HepG2 (cell line): ENCODE measurements around the gene ELOVL2.

Source experiments
- CBFB ChIP-seq: sonication (generic); formaldehyde crosslinking; IDR thresholded peaks from 2 replicates; pipeline ENCODE4 v1.4.0; 2020; ENCODE audit warnings: missing genetic modification reagents
- CBX2 ChIP-seq, 2 experiments: fragments of 200-600 bp in 1 of 2; sonication (generic); formaldehyde crosslinking in 1 of 2; IDR thresholded peaks; 2 replicates each; pipeline versions ENCODE4 v1.7.0 to v1.8.1; 2018 to 2022; ENCODE audit warnings: low read depth in 2 of 2, low read length in 1 of 2, mild to moderate bottlenecking in 1 of 2, missing genetic modification reagents in 1 of 2
- KDM1A ChIP-seq: IDR thresholded peaks from 2 replicates; pipeline ENCODE4 v1.6.1; 2016; ENCODE audit warnings: missing compliant biosample characterization
- KLF6 ChIP-seq: IDR thresholded peaks from 2 replicates; pipeline ENCODE4 v1.8.0; 2016; ENCODE audit warnings: missing biosample characterization, missing genetic modification reagents
- MZF1 ChIP-seq: sonication (generic); formaldehyde crosslinking; IDR thresholded peaks from 2 replicates; pipeline ENCODE4 v1.8.1; 2023; ENCODE audit warnings: mild to moderate bottlenecking, missing genetic modification reagents, borderline replicate concordance
- PAF1 ChIP-seq: IDR thresholded peaks from 2 replicates; pipeline ENCODE4 v1.6.1; 2016; ENCODE audit warnings: missing genetic modification reagents, missing compliant biosample characterization
- POGZ ChIP-seq: sonication (generic); formaldehyde crosslinking; IDR thresholded peaks from 2 replicates; pipeline ENCODE4 v1.4.0; 2020; ENCODE audit warnings: mild to moderate bottlenecking, missing genetic modification reagents
- POLR2A ChIP-seq, 2 experiments: IDR thresholded peaks; 2 replicates each; pipeline ENCODE4 v1.6.1; 2011; ENCODE audit warnings: low read depth in 2 of 2, low read length in 2 of 2, mild to moderate bottlenecking in 1 of 2, moderate library complexity in 1 of 2; ENCODE audit not compliant: insufficient read depth in 1 of 2
- POLR2AphosphoS2 ChIP-seq: IDR thresholded peaks from 2 replicates; pipeline ENCODE4 v1.6.1; 2011; ENCODE audit warnings: low read depth, low read length, improper control_type of control experiment
- RFX5 ChIP-seq: IDR thresholded peaks from 2 replicates; pipeline ENCODE4 v1.6.1; 2011; ENCODE audit warnings: low read depth, low read length, improper control_type of control experiment
- THYN1 ChIP-seq: sonication (generic); formaldehyde crosslinking; IDR thresholded peaks from 2 replicates; pipeline ENCODE4 v1.8.1; 2023; ENCODE audit warnings: low read depth, mild to moderate bottlenecking, moderate library complexity, missing genetic modification reagents, borderline replicate concordance
- ZNF136 ChIP-seq: sonication (generic); formaldehyde crosslinking; IDR thresholded peaks from 2 replicates; pipeline ENCODE4 v1.8.1; 2022; ENCODE audit warnings: low read depth, mild to moderate bottlenecking, moderate library complexity, missing genetic modification reagents
- ZNF704 ChIP-seq: sonication (generic); formaldehyde crosslinking; IDR thresholded peaks from 2 replicates; pipeline ENCODE4 v1.8.1; 2023; ENCODE audit warnings: mild to moderate bottlenecking, inconsistent platforms, moderate library complexity, missing genetic modification reagents, borderline replicate concordance

GRCh38 chr6:11062715-11063114, 18.6 kb upstream of the ELOVL2 start:
- TF ChIP-seq ZNF704 (CRISPR knock-in tag) (no peak), CBX2 (IDR thresholded peaks at IDR 0.05; ENCODE audit: low read depth, low read length) (no peak), CBX2 (CRISPR knock-in tag; IDR thresholded peaks at IDR 0.05; ENCODE audit: low read depth) (no peak), POGZ (CRISPR knock-in tag) (no peak), KDM1A (CRISPR knock-in tag) (no peak), PAF1 (CRISPR knock-in tag) (no peak), RFX5 (no peak), KLF6 (CRISPR knock-in tag) (no peak), CBFB (CRISPR knock-in tag) (no peak), POLR2A (IDR thresholded peaks at IDR 0.05; ENCODE audit: insufficient read depth in 1 of 2, low read depth in 2 of 2, low read length in 2 of 2) (no peak), MZF1 (CRISPR knock-in tag) (no peak), ZNF136 (CRISPR knock-in tag) (no peak), POLR2AphosphoS2 (no peak), THYN1 (CRISPR knock-in tag) (no peak)
